ENCODE measurements around the gene AKAP6. TPM values are rescaled to one million over a fixed set of nuclear protein-coding genes. Genes with fewer than 3 reads are reported as not detected.
"Not testable (repeated sequence)": the region's sequence is repeated elsewhere in the genome, so short reads cannot be mapped to it uniquely, and the experiment has no call there.

AKAP6 gene
- total RNA-seq, 3 donors from 2014 or later, result 1.1 to 9.1 (median 4.6) TPM

DNA sequence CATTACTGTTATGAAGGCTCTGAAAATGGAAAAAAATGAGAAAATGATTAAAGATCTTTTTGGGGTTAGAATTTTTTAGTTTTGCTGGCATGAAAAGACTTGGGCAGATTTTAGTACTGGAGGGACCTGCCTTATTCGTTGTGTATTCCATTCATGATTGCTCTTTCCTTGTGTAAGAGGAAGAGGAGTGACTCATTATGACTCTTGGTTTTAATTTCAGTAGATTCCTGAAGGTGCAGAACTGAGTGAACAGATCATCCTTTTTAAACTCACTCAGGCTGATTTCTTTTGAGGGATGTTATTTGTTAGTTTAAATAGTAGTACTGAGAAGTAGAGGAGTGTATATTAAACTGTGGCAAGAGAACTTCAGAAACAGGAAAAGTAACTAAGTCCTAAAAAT, 41.6 kb downstream of the AKAP6 start:
- no peaks in the 10 kb centered on the region for H3K9me3 ChIP-seq
- intact Hi-C loops (cut with DNase I; ENCODE audit: low total_unique reads), result no loop called here
- no peaks in the 10 kb centered on the region for H3K27me3 ChIP-seq
- TF ChIP-seq POLR2A (IDR thresholded peaks at IDR 0.05), result no peak
- TF ChIP-seq CTCF (IDR thresholded peaks at IDR 0.05), result no peak
- TF ChIP-seq POLR2AphosphoS5 (IDR thresholded peaks at IDR 0.05), result no peak
- DNase-seq (ENCODE audit: low spot score in 2 of 2), result no peak
- H3K36me3 ChIP-seq, result no peaks in the 10 kb centered on the region
- no peak overlapping the region for H3K27ac ChIP-seq
- peaks cover 0 to 6% of the 10 kb centered on the region in 2 donors for H3K4me1 ChIP-seq
- H3K4me3 ChIP-seq, result no peak overlapping the region

GRCh38 chr14:32372154-32372553, 43.1 kb downstream of the AKAP6 start:
- no peaks in the 10 kb centered on the region for H3K27me3 ChIP-seq
- H3K36me3 ChIP-seq, result no peaks in the 10 kb centered on the region
- DNase-seq (ENCODE audit: low spot score in 2 of 2), result no peak
- no peak overlapping the region for H3K27ac ChIP-seq
- no peaks in the 10 kb centered on the region for H3K9me3 ChIP-seq
- intact Hi-C loops (cut with DNase I; ENCODE audit: low total_unique reads), result no loop called here
- H3K4me3 ChIP-seq, result no peak overlapping the region
- no peaks in the 10 kb centered on the region for H3K4me1 ChIP-seq
- TF ChIP-seq POLR2AphosphoS5 (IDR thresholded peaks at IDR 0.05), result no peak
- no peak for TF ChIP-seq POLR2A (IDR thresholded peaks at IDR 0.05)
- no peak for TF ChIP-seq CTCF (IDR thresholded peaks at IDR 0.05)

DNA sequence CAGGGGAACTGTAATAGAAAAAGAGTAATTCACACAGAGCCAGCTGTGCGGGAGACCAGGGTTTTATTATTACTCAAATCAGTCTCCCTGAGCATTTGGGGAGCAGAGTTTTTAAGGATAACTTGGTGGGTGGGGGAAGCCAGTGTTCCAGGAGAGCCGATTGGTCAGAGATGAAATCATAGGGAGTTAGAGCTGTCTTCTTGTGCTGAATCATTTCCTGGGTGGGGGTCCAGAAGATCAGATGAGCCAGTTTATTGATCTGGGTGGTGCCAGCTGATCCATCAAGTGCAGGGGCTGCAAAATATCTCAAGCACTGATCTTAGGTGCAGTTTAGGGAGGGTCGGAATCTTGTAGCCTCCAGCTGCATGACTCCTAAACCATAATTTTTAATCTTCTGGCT, 44.1 kb downstream of the AKAP6 start:
- H3K9me3 ChIP-seq; H3K27me3 ChIP-seq; H3K36me3 ChIP-seq; H3K4me1 ChIP-seq; H3K27ac ChIP-seq; intact Hi-C loops (cut with DNase I; ENCODE audit: low total_unique reads); DNase-seq (ENCODE audit: low spot score in 2 of 2); H3K4me3 ChIP-seq: not testable (repeated sequence)

GRCh38 chr14:32374155-32374554, 45.1 kb downstream of the AKAP6 start:
- Histone ChIP-seq H3K4me3 (no peak overlapping the region), H3K27ac (no peak overlapping the region), H3K27me3 (no peaks in the 10 kb centered on the region), H3K36me3 (no peaks in the 10 kb centered on the region), H3K9me3 (no peaks in the 10 kb centered on the region), H3K4me1 (no peaks in the 10 kb centered on the region)
- no peak for DNase-seq (ENCODE audit: low spot score in 2 of 2)
- intact Hi-C loops (cut with DNase I; ENCODE audit: low total_unique reads), result no loop called here
- TF ChIP-seq POLR2AphosphoS5 (IDR thresholded peaks at IDR 0.05) (no peak), CTCF (IDR thresholded peaks at IDR 0.05) (no peak), POLR2A (IDR thresholded peaks at IDR 0.05) (no peak)

- H3K4me3 ChIP-seq, result no peak overlapping the region
- H3K9me3 ChIP-seq, result no peaks in the 10 kb centered on the region
- no peaks in the 10 kb centered on the region for H3K4me1 ChIP-seq
- intact Hi-C loops (cut with DNase I; ENCODE audit: low total_unique reads), result no loop called here
- DNase-seq (ENCODE audit: low spot score in 2 of 2), result no peak
- no peak for TF ChIP-seq POLR2AphosphoS5 (IDR thresholded peaks at IDR 0.05)
- H3K27me3 ChIP-seq, result no peaks in the 10 kb centered on the region
- no peaks in the 10 kb centered on the region for H3K36me3 ChIP-seq
- no peak overlapping the region for H3K27ac ChIP-seq
Measured at GRCh38 chr14:32375663-32376062, 46.6 kb downstream of the AKAP6 start.

GRCh38 chr14:32377046-32377646, 48.0 kb downstream of the AKAP6 start:
- TF ChIP-seq CTCF (IDR thresholded peaks at IDR 0.05) (no peak), POLR2A (IDR thresholded peaks at IDR 0.05) (no peak), POLR2AphosphoS5 (IDR thresholded peaks at IDR 0.05) (no peak)
- no peak overlapping the region for H3K4me3 ChIP-seq
- no peak for DNase-seq (ENCODE audit: low spot score in 2 of 2)
- H3K4me1 ChIP-seq, result no peaks in the 10 kb centered on the region
- intact Hi-C loops (cut with DNase I; ENCODE audit: low total_unique reads), result no loop called here
- no peaks in the 10 kb centered on the region for H3K36me3 ChIP-seq
- no peaks in the 10 kb centered on the region for H3K27me3 ChIP-seq
- H3K9me3 ChIP-seq, result no peaks in the 10 kb centered on the region
- H3K27ac ChIP-seq, result no peak overlapping the region
